HepG2 (cell line): ENCODE results near the gene OR10V1. TPM values are rescaled to one million over a fixed set of nuclear protein-coding genes. Genes with fewer than 3 reads are reported as not detected.

Source experiments
- ARNT ChIP-seq: fragments of 450-650 bp; IDR thresholded peaks from 2 replicates; pipeline ENCODE4 v1.6.1; 2017
- CCDC6 ChIP-seq: sonication (generic); formaldehyde crosslinking; IDR thresholded peaks from 2 replicates; pipeline ENCODE4 v1.8.1; 2022; ENCODE audit warnings: mild to moderate bottlenecking, missing genetic modification reagents, moderate library complexity
- ELF1 ChIP-seq: sonication (generic); formaldehyde crosslinking; IDR thresholded peaks from 2 replicates; pipeline ENCODE4 v1.4.0; 2020; ENCODE audit warnings: missing genetic modification reagents
- ESRRA ChIP-seq: sonication (generic); formaldehyde crosslinking; IDR thresholded peaks from 2 replicates; pipeline ENCODE4 v1.5.1; 2020; ENCODE audit warnings: mild to moderate bottlenecking, low read depth, missing genetic modification reagents
- ETS1 ChIP-seq: sonication (generic); formaldehyde crosslinking; IDR thresholded peaks from 2 replicates; pipeline ENCODE4 v1.4.0; 2020; ENCODE audit warnings: missing genetic modification reagents
- HBP1 ChIP-seq: IDR thresholded peaks from 2 replicates; pipeline ENCODE4 v1.6.1; 2016; ENCODE audit warnings: low read depth, control low read depth
- JUND ChIP-seq: sonication (generic); formaldehyde crosslinking; IDR thresholded peaks from 2 replicates; pipeline ENCODE4 v1.8.0; 2022; ENCODE audit warnings: mild to moderate bottlenecking, missing genetic modification reagents
- NCOA1 ChIP-seq: sonication (generic); formaldehyde crosslinking; IDR thresholded peaks from 2 replicates; pipeline ENCODE4 v1.9.0; 2021; ENCODE audit warnings: missing genetic modification reagents
- NR2F6 ChIP-seq, 2 experiments: IDR thresholded peaks; 2 replicates each; pipeline ENCODE4 v1.6.1; 2016; ENCODE audit warnings: antibody characterized with exemption in 1 of 2, mild to moderate bottlenecking in 1 of 2
- RFX3 ChIP-seq: IDR thresholded peaks from 2 replicates; pipeline ENCODE4 v1.6.1; 2016; ENCODE audit warnings: missing biosample characterization, missing genetic modification reagents
- TAF15 ChIP-seq: fragments of 200-400 bp; formaldehyde crosslinking; IDR thresholded peaks from one replicate; pipeline ENCODE4 v1.6.1; 2018; ENCODE audit warnings: mild to moderate bottlenecking, low read depth, low read length; ENCODE audit not compliant: poor library complexity, severe bottlenecking
- ZBTB33 ChIP-seq: sonication (generic); formaldehyde crosslinking; IDR thresholded peaks from 2 replicates; pipeline ENCODE4 v1.4.0; 2020; ENCODE audit warnings: missing genetic modification reagents
- ZBTB34 ChIP-seq: sonication (generic); formaldehyde crosslinking; IDR thresholded peaks from 2 replicates; pipeline ENCODE4 v1.8.0; 2022; ENCODE audit warnings: mild to moderate bottlenecking, missing genetic modification reagents
- ZNF10 ChIP-seq: sonication (generic); formaldehyde crosslinking; IDR thresholded peaks from 2 replicates; pipeline ENCODE4 v1.4.0; 2020; ENCODE audit warnings: mild to moderate bottlenecking, low read depth, missing genetic modification reagents, borderline replicate concordance
- ZNF18 ChIP-seq: sonication (generic); formaldehyde crosslinking; IDR thresholded peaks from 2 replicates; pipeline ENCODE4 v1.8.0; 2022; ENCODE audit warnings: mild to moderate bottlenecking, missing genetic modification reagents; ENCODE audit not compliant: insufficient replicate concordance
- ZNF235 ChIP-seq: sonication (generic); formaldehyde crosslinking; IDR thresholded peaks from 2 replicates; pipeline ENCODE4 v1.8.1; 2023; ENCODE audit warnings: mild to moderate bottlenecking, missing genetic modification reagents, borderline replicate concordance
- ZNF263 ChIP-seq: sonication (generic); formaldehyde crosslinking; IDR thresholded peaks from 2 replicates; pipeline ENCODE4 v1.4.0; 2020; ENCODE audit warnings: missing genetic modification reagents
- ZNF775 ChIP-seq: sonication (generic); formaldehyde crosslinking; IDR thresholded peaks from 2 replicates; pipeline ENCODE4 v1.4.0; 2020; ENCODE audit warnings: missing genetic modification reagents, mild to moderate bottlenecking, moderate library complexity, borderline replicate concordance
- ZSCAN25 ChIP-seq: sonication (generic); formaldehyde crosslinking; IDR thresholded peaks from 2 replicates; pipeline ENCODE4 v1.8.0; 2022; ENCODE audit warnings: mild to moderate bottlenecking, missing genetic modification reagents
- polyA plus RNA-seq, 8 experiments: library from polyadenylated mRNA; depleted of rRNA in 3 of 8; stranded (reverse) in 7 of 8; unstranded in 1 of 8; fragments of >200 nt; fragmentation: Illumina TruSeq in 4 of 8; extraction: Trizol in 4 of 8; gene quantifications; 2 replicates each; pipeline versions ENCODE4 v1.2.1 to v1.2.3, GENCODE V29; 2011 to 2016; ENCODE audit warnings: low read depth in 4 of 8, missing spikeins in 1 of 8, mixed read lengths in 1 of 8; ENCODE audit not compliant: insufficient read depth in 1 of 8
- total RNA-seq, 5 experiments: library from RNA; depleted of rRNA; stranded (reverse); fragments of >200 nt; fragmentation: Illumina TruSeq; extraction: Trizol; gene quantifications; 2 replicates each; pipeline ENCODE4 v1.2.3, GENCODE V29; 2016; ENCODE audit warnings: low read depth in 1 of 5

The OR10V1 gene
- total and polyA plus RNA-seq, 2 of the 13 experiments (the other 11 are each of a cell fraction or from before 2014, with no cell fraction given), result not detected

GRCh38 chr11:59755701-59756557 is 42.3 kb upstream of the OR10V1 start (continued):
- TF ChIP-seq CCDC6 (CRISPR knock-in tag) (no peak), ESRRA (no peak), ARNT (no peak), HBP1 (0 out of 2 replicates have a peak, but pooled peaks have one; percentile 25), ZNF18 (CRISPR knock-in tag) (no peak), JUND (peak; percentile 44; the same call in 1 of the 2 replicates), ZBTB34 (CRISPR knock-in tag) (no peak), RFX3 (CRISPR knock-in tag) (no peak), ZNF775 (CRISPR knock-in tag) (0 out of 2 replicates have a peak, but pooled peaks have one; percentile 37), ZSCAN25 (CRISPR knock-in tag) (peak; percentile 97), ZBTB33 (CRISPR knock-in tag) (no peak), NCOA1 (CRISPR knock-in tag) (no peak), ZNF263 (no peak), ELF1 (CRISPR knock-in tag) (no peak), ZNF10 (no peak), NR2F6 (IDR thresholded peaks at IDR 0.05) (peak; percentile 38; the same call in 1 of the 2 replicates), NR2F6 (CRISPR knock-in tag; IDR thresholded peaks at IDR 0.05) (peak; percentile 64), ETS1 (no peak), ZNF235 (CRISPR knock-in tag) (no peak), TAF15 (no peak)
